Liver (tissue), 9 donors: ENCODE results near the gene RTN1. TPM values are rescaled to one million over a fixed set of nuclear protein-coding genes. Genes with fewer than 3 reads are reported as not detected.

Experiments
- DNase-seq: peaks from one replicate; pipeline ENCODE4 v3.0.0-alpha.2; 2017; ENCODE audit warnings: low spot score
- H3K27ac ChIP-seq, 2 donors: one replicate each; pipeline ENCODE4 v1.7.0; 2013; ENCODE audit warnings: inconsistent platforms in 2 of 2, low read length in 2 of 2, control low read depth in 1 of 2, low read depth in 1 of 2, mild to moderate bottlenecking in 1 of 2
- H3K27me3 ChIP-seq, 4 donors: one replicate each; pipeline versions ENCODE4 v1.6.1 to v1.7.0; 2013; ENCODE audit warnings: low read length in 3 of 4, inconsistent platforms in 1 of 4, mild to moderate bottlenecking in 1 of 4, moderate library complexity in 1 of 4; ENCODE audit not compliant: control insufficient read depth in 4 of 4, insufficient read depth in 4 of 4
- H3K36me3 ChIP-seq, 4 donors: one replicate each; pipeline versions ENCODE4 v1.6.1 to v1.7.0; 2013; ENCODE audit warnings: low read length in 3 of 4, mild to moderate bottlenecking in 3 of 4, low read depth in 1 of 4, moderate library complexity in 1 of 4; ENCODE audit not compliant: control insufficient read depth in 4 of 4, insufficient read depth in 3 of 4
- H3K4me1 ChIP-seq, 4 donors: one replicate each; pipeline versions ENCODE4 v1.6.1 to v1.7.0; 2013; ENCODE audit warnings: low read length in 3 of 4, mild to moderate bottlenecking in 3 of 4, moderate library complexity in 1 of 4; ENCODE audit not compliant: control insufficient read depth in 4 of 4, insufficient read depth in 4 of 4
- H3K4me3 ChIP-seq, 3 donors: one replicate each; pipeline versions ENCODE4 v1.6.1 to v1.7.0; 2013; ENCODE audit warnings: low read length in 3 of 3, control low read depth in 1 of 3, low read depth in 1 of 3, mild to moderate bottlenecking in 1 of 3
- H3K9ac ChIP-seq, 2 donors: one replicate each; pipeline ENCODE4 v1.7.0; 2013; ENCODE audit warnings: low read length in 2 of 2, mild to moderate bottlenecking in 2 of 2, moderate library complexity in 2 of 2, control low read depth in 1 of 2, low read depth in 1 of 2
- H3K9me3 ChIP-seq, 4 donors: one replicate each; pipeline versions ENCODE4 v1.6.1 to v1.7.0; 2013; ENCODE audit warnings: low read length in 3 of 4; ENCODE audit not compliant: control insufficient read depth in 4 of 4
- FOXA2 ChIP-seq: IDR thresholded peaks from 2 replicates; pipeline ENCODE4 v1.6.1; 2016; ENCODE audit warnings: antibody characterized with exemption
- HNF4A ChIP-seq, 2 donors: conservative IDR thresholded peaks; 2 replicates each; pipeline ENCODE4 v1.6.1; 2016; ENCODE audit warnings: antibody characterized with exemption in 2 of 2, mild to moderate bottlenecking in 2 of 2
- HNF4G ChIP-seq: IDR thresholded peaks from 2 replicates; pipeline ENCODE4 v1.6.1; 2016; ENCODE audit warnings: antibody characterized with exemption
- JUND ChIP-seq, 2 donors: IDR thresholded peaks; 2 replicates each; pipeline ENCODE4 v1.6.1; 2016; ENCODE audit warnings: antibody characterized with exemption in 2 of 2
- NR2F2 ChIP-seq: IDR thresholded peaks from 2 replicates; pipeline ENCODE4 v1.6.1; 2016; ENCODE audit warnings: antibody characterized with exemption
- RAD21 ChIP-seq, 2 donors: IDR thresholded peaks; 2 replicates each; pipeline ENCODE4 v1.6.1; 2016; ENCODE audit warnings: antibody characterized with exemption in 2 of 2, mild to moderate bottlenecking in 2 of 2
- RXRA ChIP-seq, 2 donors: IDR thresholded peaks; 2 replicates each; pipeline ENCODE4 v1.6.1; 2017 to 2018; ENCODE audit warnings: antibody characterized with exemption in 2 of 2, mild to moderate bottlenecking in 1 of 2
- SP1 ChIP-seq: IDR thresholded peaks from 2 replicates; pipeline ENCODE4 v1.6.1; 2018; ENCODE audit warnings: antibody characterized with exemption, mild to moderate bottlenecking
- WGBS: extraction: QIAGEN DNeasy Blood & Tissue Kit; methylation state at CpG from one replicate; pipeline ENCODE4 v1.1.7; 2013; 5-methylcytosine and 5-hydroxymethylcytosine counted together
- polyA plus RNA-seq, 2 donors: library from polyadenylated mRNA; stranded (reverse) in 1 of 2; unstranded in 1 of 2; fragments of 200-250 nt in 1 of 2; fragments of >200 nt in 1 of 2; fragmentation: Nextera tagmentation in 1 of 2; extraction: Ambion mirVana in 1 of 2; gene quantifications; one replicate each; pipeline versions ENCODE4 v1.2.1 to v1.2.3, GENCODE V29; 2013 to 2015
- total RNA-seq, 2 donors: library from RNA; depleted of rRNA; stranded (reverse); fragments of >200 nt; gene quantifications; one replicate each; pipeline ENCODE4 v1.2.3, GENCODE V29; 2014
- TF ChIP-seq, protein P1 (sequence below): IDR thresholded peaks from 2 replicates; pipeline ENCODE4 v1.6.1; 2016; ENCODE audit warnings: antibody characterized with exemption
- TF ChIP-seq, protein P2 (sequence below): IDR thresholded peaks from 2 replicates; pipeline ENCODE4 v1.6.1; 2016; ENCODE audit warnings: antibody characterized with exemption
- TF ChIP-seq, protein P3 (sequence below): fragments of 150-350 bp; IDR thresholded peaks from 2 replicates; pipeline ENCODE4 v1.5.1; 2017; ENCODE audit warnings: improper control_type of control experiment, low read depth, low read length; ENCODE audit not compliant: missing input control
- donor health status: healthy.
- donor health status: healthy.
- donor health status: healthy.
- donor health status: healthy.
- donor health status: healthy.

RTN1 gene
- total and polyA plus RNA-seq, 4 donors: 0.08 to 1.8 (median 0.37) TPM

DNA sequence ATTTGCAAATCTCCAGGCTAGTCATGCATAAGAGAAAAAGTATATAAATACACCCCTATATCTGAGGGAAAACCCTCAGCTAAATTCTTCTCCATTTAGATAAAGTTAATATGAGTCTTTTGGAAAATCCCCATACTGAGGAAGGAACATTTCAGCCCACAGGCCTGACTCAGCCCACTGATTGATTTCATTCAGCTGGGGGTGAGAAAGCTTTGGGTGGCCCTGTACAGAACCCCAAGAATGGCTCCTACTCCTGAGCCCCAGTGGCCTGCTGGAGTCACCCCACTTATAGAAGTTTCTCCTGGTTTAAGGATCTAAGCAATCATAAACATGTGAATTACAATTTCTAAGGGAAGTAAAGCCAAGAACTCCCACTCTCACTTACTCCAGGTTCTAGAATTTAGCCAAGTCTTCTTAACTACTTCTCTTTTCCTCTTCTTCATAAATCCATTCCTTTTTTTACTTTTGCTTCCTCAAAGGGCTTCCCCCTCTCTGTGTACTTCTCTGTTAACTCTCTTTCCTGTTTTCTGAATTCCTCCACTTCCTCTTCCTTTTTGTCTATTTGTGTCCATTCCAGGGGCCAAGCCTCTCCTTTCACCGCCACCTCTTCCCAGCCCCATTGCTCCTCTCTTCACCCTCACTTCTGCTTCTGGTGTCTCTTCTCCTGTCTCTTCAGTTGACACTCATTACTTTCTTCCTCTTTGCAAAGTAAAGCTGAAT, 21.0 kb downstream of the RTN1 start (continued):
- no peak for TF ChIP-seq NR2F2
- TF ChIP-seq, protein P1, sequence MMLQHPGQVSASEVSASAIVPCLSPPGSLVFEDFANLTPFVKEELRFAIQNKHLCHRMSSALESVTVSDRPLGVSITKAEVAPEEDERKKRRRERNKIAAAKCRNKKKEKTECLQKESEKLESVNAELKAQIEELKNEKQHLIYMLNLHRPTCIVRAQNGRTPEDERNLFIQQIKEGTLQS: no peak
- TF ChIP-seq RXRA (IDR thresholded peaks at IDR 0.05): no peak

DNA sequence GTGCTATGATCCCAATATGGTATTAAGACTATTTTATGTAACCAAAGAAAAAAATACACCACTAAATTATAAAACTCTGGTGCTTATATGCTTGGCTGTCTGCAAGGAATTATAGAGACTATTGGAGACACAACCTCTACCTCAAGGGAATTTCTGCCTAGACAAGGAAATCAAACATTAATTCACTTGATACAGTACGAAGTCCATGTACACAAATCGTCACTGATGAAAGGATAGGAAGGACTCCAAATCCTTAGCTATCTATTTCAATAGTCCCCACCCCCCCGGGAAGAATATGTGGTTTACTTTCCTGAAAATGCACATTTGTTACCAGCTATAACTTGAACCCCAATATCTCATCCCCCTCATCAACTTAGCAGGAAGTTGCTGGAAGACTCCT, 21.9 kb downstream of the RTN1 start:
- H3K4me1 ChIP-seq: peaks cover 1 to 25% (median 7%) of the 10 kb centered on the region in 4 donors
- H3K4me3 ChIP-seq: no peak overlapping the region
- no peaks in the 10 kb centered on the region for H3K27me3 ChIP-seq
- 36% methylated on average over 3 of the region's 3 CpGs for WGBS
- H3K9me3 ChIP-seq: no peaks in the 10 kb centered on the region
- H3K27ac ChIP-seq: no peak overlapping the region
- TF ChIP-seq, protein P2, sequence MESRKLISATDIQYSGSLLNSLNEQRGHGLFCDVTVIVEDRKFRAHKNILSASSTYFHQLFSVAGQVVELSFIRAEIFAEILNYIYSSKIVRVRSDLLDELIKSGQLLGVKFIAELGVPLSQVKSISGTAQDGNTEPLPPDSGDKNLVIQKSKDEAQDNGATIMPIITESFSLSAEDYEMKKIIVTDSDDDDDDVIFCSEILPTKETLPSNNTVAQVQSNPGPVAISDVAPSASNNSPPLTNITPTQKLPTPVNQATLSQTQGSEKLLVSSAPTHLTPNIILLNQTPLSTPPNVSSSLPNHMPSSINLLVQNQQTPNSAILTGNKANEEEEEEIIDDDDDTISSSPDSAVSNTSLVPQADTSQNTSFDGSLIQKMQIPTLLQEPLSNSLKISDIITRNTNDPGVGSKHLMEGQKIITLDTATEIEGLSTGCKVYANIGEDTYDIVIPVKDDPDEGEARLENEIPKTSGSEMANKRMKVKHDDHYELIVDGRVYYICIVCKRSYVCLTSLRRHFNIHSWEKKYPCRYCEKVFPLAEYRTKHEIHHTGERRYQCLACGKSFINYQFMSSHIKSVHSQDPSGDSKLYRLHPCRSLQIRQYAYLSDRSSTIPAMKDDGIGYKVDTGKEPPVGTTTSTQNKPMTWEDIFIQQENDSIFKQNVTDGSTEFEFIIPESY: no peak
- peak; percentile 51 for TF ChIP-seq SP1
- TF ChIP-seq HNF4A (conservative IDR thresholded peaks at IDR 0.05): peak; percentile 84
- peak; percentile 35 for TF ChIP-seq FOXA2
- TF ChIP-seq RAD21 (IDR thresholded peaks at IDR 0.05): peak in 1 of 2 donors; percentile 7
- TF ChIP-seq JUND (IDR thresholded peaks at IDR 0.05): peak; percentile 23 to 36
- TF ChIP-seq, protein P1: no peak
- peak; percentile 43 for TF ChIP-seq HNF4G
- H3K36me3 ChIP-seq: no peaks in the 10 kb centered on the region
- no peak for DNase-seq
- no peak overlapping the region for H3K9ac ChIP-seq

DNA sequence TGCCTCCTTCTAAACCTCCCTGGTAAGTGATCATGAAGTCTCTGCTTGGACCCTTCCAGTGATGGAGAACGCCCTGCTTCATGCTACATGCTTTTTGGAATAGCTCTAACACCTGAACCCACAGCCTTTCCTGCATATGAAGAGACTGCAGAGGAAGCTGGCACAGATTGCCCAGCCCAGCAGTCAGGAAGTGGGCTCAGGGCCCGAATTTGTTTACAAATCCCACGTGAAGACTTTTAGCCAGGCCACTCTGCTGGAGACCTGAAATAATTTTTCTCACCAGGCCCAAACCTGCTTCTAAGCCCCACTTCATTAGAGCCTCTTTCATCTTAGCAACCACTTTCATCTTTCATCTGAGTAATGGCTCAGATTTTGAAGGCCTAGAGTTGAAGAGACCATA, 22.9 kb downstream of the RTN1 start:
- Histone ChIP-seq H3K9me3 (no peaks in the 10 kb centered on the region), H3K4me1 (peaks cover 1 to 25% (median 7%) of the 10 kb centered on the region in 4 donors), H3K9ac (no peak overlapping the region), H3K4me3 (no peak overlapping the region), H3K27me3 (no peaks in the 10 kb centered on the region), H3K27ac (no peak overlapping the region), H3K36me3 (no peaks in the 10 kb centered on the region)
- no peak for DNase-seq
- TF ChIP-seq, protein P1: no peak
- TF ChIP-seq, protein P3, sequence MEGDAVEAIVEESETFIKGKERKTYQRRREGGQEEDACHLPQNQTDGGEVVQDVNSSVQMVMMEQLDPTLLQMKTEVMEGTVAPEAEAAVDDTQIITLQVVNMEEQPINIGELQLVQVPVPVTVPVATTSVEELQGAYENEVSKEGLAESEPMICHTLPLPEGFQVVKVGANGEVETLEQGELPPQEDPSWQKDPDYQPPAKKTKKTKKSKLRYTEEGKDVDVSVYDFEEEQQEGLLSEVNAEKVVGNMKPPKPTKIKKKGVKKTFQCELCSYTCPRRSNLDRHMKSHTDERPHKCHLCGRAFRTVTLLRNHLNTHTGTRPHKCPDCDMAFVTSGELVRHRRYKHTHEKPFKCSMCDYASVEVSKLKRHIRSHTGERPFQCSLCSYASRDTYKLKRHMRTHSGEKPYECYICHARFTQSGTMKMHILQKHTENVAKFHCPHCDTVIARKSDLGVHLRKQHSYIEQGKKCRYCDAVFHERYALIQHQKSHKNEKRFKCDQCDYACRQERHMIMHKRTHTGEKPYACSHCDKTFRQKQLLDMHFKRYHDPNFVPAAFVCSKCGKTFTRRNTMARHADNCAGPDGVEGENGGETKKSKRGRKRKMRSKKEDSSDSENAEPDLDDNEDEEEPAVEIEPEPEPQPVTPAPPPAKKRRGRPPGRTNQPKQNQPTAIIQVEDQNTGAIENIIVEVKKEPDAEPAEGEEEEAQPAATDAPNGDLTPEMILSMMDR: no peak
- WGBS: 35% methylated on average over 3 of the region's 3 CpGs
